Measurements from ENCODE around the gene MAPK11. TPM values are rescaled to one million over a fixed set of nuclear protein-coding genes. Genes with fewer than 3 reads are reported as not detected.

Gene MAPK11
- total RNA-seq, 1 experiment from 2014 or later: 19.3 TPM

DNA sequence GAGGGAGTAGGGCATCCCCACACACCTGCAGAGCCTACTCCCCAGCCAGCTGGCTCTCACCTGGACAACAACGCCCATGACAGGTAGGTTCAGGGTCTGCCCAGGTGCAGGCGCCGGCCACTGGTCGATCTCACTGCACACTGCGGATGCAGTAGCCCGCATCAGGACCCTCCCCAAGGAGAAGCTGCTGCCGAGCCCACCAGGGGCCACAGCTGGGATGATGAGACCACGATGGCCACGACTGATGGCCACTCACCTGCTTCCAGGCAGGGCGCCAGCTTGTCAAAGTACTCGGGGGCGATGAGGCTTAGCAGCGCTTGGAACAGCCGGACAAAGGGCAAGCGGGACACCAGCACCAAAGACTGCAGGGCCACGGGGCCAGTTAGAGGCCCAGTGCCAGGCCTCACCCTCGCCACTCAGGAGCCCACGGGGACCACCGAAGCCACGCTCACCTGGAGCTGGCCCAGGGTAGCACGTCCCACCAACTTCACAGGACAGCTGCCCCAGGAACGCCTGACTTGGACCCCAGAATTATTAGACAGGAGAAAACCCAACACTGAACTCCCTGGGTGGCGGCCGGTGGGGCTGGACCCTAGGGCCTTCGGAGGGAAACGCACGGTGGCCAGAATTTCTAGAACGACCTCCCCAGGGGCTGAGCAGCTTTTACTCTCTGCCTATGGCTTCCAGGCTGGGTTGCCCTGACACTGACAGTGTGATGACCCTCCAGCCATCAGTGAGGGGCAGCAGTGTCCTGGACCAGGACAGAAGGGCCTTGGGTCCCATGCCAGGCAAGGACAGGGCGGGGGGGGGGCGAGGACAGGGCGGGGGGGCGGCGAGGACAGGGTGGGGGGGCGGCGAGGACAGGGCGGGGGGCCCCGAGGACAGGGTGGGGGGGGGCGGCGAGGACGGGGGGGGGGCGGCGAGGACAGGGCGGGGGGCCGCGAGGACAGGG is 46.2 kb upstream of the MAPK11 start:
- no TSS peak for BruUV-seq (replicated peaks)
- no peak overlapping the region for H3K4me2 ChIP-seq (ENCODE audit: low read length)
- DNase-seq (ENCODE audit: low read depth, low spot score) (no peak), ATAC-seq (no peak)
- TF ChIP-seq ZNF274 (IDR thresholded peaks at IDR 0.05; ENCODE audit: low read depth, low read length): no peak
- no peak for TF ChIP-seq SP1 (IDR thresholded peaks at IDR 0.05; ENCODE audit: low read depth)
- TF ChIP-seq, protein P1, sequence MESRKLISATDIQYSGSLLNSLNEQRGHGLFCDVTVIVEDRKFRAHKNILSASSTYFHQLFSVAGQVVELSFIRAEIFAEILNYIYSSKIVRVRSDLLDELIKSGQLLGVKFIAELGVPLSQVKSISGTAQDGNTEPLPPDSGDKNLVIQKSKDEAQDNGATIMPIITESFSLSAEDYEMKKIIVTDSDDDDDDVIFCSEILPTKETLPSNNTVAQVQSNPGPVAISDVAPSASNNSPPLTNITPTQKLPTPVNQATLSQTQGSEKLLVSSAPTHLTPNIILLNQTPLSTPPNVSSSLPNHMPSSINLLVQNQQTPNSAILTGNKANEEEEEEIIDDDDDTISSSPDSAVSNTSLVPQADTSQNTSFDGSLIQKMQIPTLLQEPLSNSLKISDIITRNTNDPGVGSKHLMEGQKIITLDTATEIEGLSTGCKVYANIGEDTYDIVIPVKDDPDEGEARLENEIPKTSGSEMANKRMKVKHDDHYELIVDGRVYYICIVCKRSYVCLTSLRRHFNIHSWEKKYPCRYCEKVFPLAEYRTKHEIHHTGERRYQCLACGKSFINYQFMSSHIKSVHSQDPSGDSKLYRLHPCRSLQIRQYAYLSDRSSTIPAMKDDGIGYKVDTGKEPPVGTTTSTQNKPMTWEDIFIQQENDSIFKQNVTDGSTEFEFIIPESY (IDR thresholded peaks at IDR 0.05; ENCODE audit: extremely low read depth, insufficient replicate concordance, low read length): no peak
- ChIA-PET RAD21 (ENCODE audit: low non-redundant PET in 1 of 2, low total read pairs in 2 of 2, uncharacterized antibody in 2 of 2, unreplicated experiment in 2 of 2) (interaction anchor here in 1 of 2 experiments (0.7 kb wide), 1 partner anchor 9 kb away, joined by 3 read pairs; no protein-coding TSS in a partner anchor), POLR2A (interaction anchor here (1.3 kb wide), 1 partner anchor 10 kb away, joined by 3 read pairs; no protein-coding TSS in a partner anchor), CTCF (no interaction called here)
- H3K4me3 ChIP-seq (replicated peaks in 1 of 2; ENCODE audit: low read depth in 1 of 2, low read length in 2 of 2): no peak overlapping the region
- H3K9ac ChIP-seq (ENCODE audit: low read length): no peak overlapping the region
- no peaks in the 10 kb centered on the region for H3K9me3 ChIP-seq (ENCODE audit: control insufficient read depth in 1 of 2, insufficient read depth in 1 of 2, low read depth in 1 of 2, low read length in 2 of 2)
- H3K27ac ChIP-seq (ENCODE audit: low read depth, low read length): no peak overlapping the region
- no peaks in the 10 kb centered on the region for H3K36me3 ChIP-seq (ENCODE audit: control insufficient read depth in 1 of 2, insufficient read depth in 2 of 2, low read length in 2 of 2)
- no peaks in the 10 kb centered on the region for H3K79me2 ChIP-seq (ENCODE audit: insufficient read depth, low read length)
- intact Hi-C loops (cut with micrococcal nuclease): no loop called here
- H2AFZ ChIP-seq (ENCODE audit: low read depth, low read length, poor library complexity, severe bottlenecking): no peak overlapping the region
- H3K27me3 ChIP-seq (ENCODE audit: insufficient read depth, low read length): no peaks in the 10 kb centered on the region
- peaks cover 0 to 18% of the 10 kb centered on the region in 2 experiments; a peak in 2 of 4 replicates for H3K4me1 ChIP-seq (ENCODE audit: control insufficient read depth in 1 of 2, insufficient read depth in 2 of 2, low read length in 2 of 2)
- no peaks in the 10 kb centered on the region for H4K20me1 ChIP-seq (ENCODE audit: insufficient read depth)
- no peaks in the 10 kb centered on the region for H3K9me2 ChIP-seq (ENCODE audit: insufficient read depth)
